GM18499 (cell line): Measurements from ENCODE around the gene MPO.

Experiments used
- ATAC-seq: cut with Tn5 transposase; IDR thresholded peaks from one replicate; pipeline ENCODE4 v1.9.1; 2021; ENCODE audit warnings: moderate number of reproducible peaks; ENCODE audit not compliant: insufficient read depth, unreplicated experiment

The MPO gene

GRCh38 chr17:58280480-58281217 is at the start of gene MPO:
Gene MPO, minus strand, starts transcription at chr17:58280935. Its CDS starts 177 bp downstream, at chr17:58280758.
- ATAC-seq, result no peak

GRCh38 chr17:58329810-58330537 is 49.2 kb upstream of the MPO start:
- no peak for ATAC-seq

- no peak for ATAC-seq
These were observed 48.5 kb upstream of the MPO start for GRCh38 chr17:58329035-58329809.

- ATAC-seq, result no peak
These were observed 47.7 kb upstream of the MPO start, which contains the start of gene TSPOAP1 for GRCh38 chr17:58328195-58329034. Gene TSPOAP1, minus strand, starts transcription at chr17:58328795. Its CDS starts 875 bp downstream, at chr17:58327920.

- ATAC-seq, result no peak
These were observed 46.8 kb upstream of the MPO start for GRCh38 chr17:58327363-58328194.

- ATAC-seq, result no peak
These were observed 46.1 kb upstream of the MPO start for GRCh38 chr17:58326609-58327362.

- no peak for ATAC-seq
These were observed 45.3 kb upstream of the MPO start for GRCh38 chr17:58325976-58326468.

GRCh38 chr17:58325289-58325726 is 44.6 kb upstream of the MPO start:
- ATAC-seq, result no peak

- no peak for ATAC-seq
These were observed 43.9 kb upstream of the MPO start for GRCh38 chr17:58324409-58325288.

GRCh38 chr17:58324056-58324408 is 43.3 kb upstream of the MPO start:
- no peak for ATAC-seq

GRCh38 chr17:58323366-58324055 is 42.8 kb upstream of the MPO start:
- ATAC-seq, result no peak

- ATAC-seq, result no peak
These were observed 41.9 kb upstream of the MPO start for GRCh38 chr17:58322581-58323185.

- ATAC-seq, result no peak
These were observed 41.1 kb upstream of the MPO start for GRCh38 chr17:58321571-58322525.

GRCh38 chr17:58320570-58321323 is 40.0 kb upstream of the MPO start:
- ATAC-seq, result no peak

- no peak for ATAC-seq
These were observed 39.4 kb upstream of the MPO start for GRCh38 chr17:58320163-58320558.
